Cardiac fibroblast (primary cell): ENCODE results near the gene TSLP.

Experiments
- DNase-seq, 2 donors: peaks; one replicate each; pipeline versions ENCODE4 v3.0.0 to v3.0.0-alpha.2; 2010; ENCODE audit warnings: low read depth in 2 of 2
- H3K4me3 ChIP-seq, 2 donors: replicated peaks in 1 of 2; 1 replicate in 1 of 2; 2 replicates in 1 of 2; pipeline ENCODE4 v1.5.1; 2011; ENCODE audit warnings: low read depth in 2 of 2, low read length in 2 of 2, mild to moderate bottlenecking in 2 of 2, moderate library complexity in 1 of 2
- TF ChIP-seq, protein P1 (sequence below): IDR thresholded peaks from one replicate; pipeline ENCODE4 v1.5.1; 2011; ENCODE audit warnings: low read depth, mild to moderate bottlenecking, low read length, inconsistent platforms

TSLP gene

DNA sequence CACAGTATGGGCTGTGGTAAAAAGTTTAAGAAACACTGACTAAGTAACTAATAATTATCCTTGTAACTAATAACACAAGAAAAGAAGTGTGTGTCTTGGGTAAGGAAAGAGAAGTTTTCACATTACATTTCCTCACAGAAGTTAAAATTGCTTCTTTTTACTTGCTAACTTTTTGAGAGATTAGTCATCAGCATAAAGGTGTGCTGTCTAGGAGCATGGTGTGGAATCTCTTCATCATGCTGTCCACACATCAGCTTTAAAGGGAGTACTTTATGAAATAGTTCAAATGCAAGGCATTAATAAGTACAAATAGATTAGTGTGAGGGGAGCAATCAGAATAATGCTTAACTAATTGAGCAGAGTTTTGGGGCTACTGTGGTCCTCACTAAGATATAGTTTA lies 50.4 kb downstream of the TSLP start:
- no peak for DNase-seq
- H3K4me3 ChIP-seq = no peak overlapping the region
- TF ChIP-seq, protein P1, sequence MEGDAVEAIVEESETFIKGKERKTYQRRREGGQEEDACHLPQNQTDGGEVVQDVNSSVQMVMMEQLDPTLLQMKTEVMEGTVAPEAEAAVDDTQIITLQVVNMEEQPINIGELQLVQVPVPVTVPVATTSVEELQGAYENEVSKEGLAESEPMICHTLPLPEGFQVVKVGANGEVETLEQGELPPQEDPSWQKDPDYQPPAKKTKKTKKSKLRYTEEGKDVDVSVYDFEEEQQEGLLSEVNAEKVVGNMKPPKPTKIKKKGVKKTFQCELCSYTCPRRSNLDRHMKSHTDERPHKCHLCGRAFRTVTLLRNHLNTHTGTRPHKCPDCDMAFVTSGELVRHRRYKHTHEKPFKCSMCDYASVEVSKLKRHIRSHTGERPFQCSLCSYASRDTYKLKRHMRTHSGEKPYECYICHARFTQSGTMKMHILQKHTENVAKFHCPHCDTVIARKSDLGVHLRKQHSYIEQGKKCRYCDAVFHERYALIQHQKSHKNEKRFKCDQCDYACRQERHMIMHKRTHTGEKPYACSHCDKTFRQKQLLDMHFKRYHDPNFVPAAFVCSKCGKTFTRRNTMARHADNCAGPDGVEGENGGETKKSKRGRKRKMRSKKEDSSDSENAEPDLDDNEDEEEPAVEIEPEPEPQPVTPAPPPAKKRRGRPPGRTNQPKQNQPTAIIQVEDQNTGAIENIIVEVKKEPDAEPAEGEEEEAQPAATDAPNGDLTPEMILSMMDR = no peak

DNA sequence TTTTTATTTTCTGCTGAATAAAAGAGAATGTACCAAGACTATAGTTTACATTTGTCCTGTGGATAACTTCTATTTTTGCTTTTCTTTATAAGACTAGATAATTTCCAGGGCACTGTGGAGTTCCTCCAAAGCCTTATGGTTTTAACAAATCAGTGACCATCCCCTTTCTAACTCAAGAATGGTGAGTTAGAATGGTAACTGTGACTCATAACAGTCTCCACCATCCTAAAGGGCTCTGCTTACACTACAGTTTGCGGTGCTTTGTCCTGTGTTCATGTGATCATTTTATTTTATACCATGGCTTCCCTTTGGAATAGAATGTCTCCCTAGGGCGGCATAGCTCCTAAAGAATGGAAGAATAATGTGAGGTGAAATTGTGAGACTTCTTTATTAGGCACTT lies 50.9 kb downstream of the TSLP start:
- no peak for DNase-seq
- TF ChIP-seq, protein P1 = no peak
- no peak overlapping the region for H3K4me3 ChIP-seq

DNA sequence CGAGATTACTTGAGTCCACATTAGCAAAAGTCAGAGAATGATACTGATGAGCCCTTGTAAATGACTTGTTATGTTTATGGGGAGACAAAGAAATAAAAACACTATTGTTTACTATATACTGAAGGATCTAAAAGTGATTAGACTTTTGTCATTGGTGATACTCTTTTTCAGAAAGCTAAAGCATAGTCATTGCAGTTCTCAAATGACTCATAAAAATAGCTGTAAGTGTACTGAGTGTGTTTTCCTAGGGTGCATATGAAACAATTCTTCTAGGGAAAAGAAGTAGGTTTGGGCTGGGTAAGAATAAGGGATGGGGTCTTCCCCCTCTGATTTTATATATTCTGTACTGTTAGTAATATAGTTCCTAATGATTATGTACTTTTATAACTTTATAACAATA lies 53.3 kb downstream of the TSLP start:
- DNase-seq = no peak
- H3K4me3 ChIP-seq = no peak overlapping the region
- TF ChIP-seq, protein P1 = no peak

DNA sequence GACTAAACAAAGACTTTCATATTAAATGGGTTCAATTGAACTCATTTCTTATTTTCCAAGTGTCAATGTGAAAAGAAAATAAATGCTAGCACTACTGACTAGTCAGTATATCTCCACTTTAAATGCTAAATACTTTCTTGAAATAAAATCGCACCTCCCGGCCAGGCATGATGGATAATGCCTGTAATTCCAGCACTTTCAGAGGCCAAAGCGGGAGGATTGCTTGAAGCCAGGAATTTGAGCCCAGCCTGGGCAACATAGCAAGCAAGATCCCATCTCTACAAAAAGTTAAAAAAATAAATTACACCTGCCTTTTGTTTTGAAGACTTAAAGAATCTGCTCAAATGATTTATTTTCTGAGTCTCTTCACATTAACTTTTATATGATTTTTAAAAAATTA lies 55.4 kb downstream of the TSLP start:
- no peak for DNase-seq
- no peak overlapping the region for H3K4me3 ChIP-seq
- TF ChIP-seq, protein P1 = no peak
